Measurements from ENCODE around the gene DRAP1.

The DRAP1 gene

GRCh38 chr11:65941720-65942310 lies 22.6 kb downstream of the DRAP1 start:
- TF ChIP-seq SIN3A (IDR thresholded peaks at IDR 0.05; ENCODE audit: borderline replicate concordance, insufficient read depth, low read length), result no peak
- TF ChIP-seq, protein P1, sequence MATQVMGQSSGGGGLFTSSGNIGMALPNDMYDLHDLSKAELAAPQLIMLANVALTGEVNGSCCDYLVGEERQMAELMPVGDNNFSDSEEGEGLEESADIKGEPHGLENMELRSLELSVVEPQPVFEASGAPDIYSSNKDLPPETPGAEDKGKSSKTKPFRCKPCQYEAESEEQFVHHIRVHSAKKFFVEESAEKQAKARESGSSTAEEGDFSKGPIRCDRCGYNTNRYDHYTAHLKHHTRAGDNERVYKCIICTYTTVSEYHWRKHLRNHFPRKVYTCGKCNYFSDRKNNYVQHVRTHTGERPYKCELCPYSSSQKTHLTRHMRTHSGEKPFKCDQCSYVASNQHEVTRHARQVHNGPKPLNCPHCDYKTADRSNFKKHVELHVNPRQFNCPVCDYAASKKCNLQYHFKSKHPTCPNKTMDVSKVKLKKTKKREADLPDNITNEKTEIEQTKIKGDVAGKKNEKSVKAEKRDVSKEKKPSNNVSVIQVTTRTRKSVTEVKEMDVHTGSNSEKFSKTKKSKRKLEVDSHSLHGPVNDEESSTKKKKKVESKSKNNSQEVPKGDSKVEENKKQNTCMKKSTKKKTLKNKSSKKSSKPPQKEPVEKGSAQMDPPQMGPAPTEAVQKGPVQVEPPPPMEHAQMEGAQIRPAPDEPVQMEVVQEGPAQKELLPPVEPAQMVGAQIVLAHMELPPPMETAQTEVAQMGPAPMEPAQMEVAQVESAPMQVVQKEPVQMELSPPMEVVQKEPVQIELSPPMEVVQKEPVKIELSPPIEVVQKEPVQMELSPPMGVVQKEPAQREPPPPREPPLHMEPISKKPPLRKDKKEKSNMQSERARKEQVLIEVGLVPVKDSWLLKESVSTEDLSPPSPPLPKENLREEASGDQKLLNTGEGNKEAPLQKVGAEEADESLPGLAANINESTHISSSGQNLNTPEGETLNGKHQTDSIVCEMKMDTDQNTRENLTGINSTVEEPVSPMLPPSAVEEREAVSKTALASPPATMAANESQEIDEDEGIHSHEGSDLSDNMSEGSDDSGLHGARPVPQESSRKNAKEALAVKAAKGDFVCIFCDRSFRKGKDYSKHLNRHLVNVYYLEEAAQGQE (IDR thresholded peaks at IDR 0.05; ENCODE audit: insufficient read depth in 1 of 2, low read depth in 2 of 2, low read length in 2 of 2), result no peak
- TF ChIP-seq FOXP2 (optimal IDR thresholded peaks at IDR 0.05; ENCODE audit: borderline replicate concordance, extremely low read depth, extremely low read length, insufficient read depth), result no peak
- no peak for TF ChIP-seq POLR2AphosphoS5 (IDR thresholded peaks at IDR 0.05; ENCODE audit: low read depth, low read length)
- no peak for TF ChIP-seq TAF1 (IDR thresholded peaks at IDR 0.05; ENCODE audit: borderline replicate concordance, insufficient read depth, low read length)

- TF ChIP-seq TAF1 (IDR thresholded peaks at IDR 0.05; ENCODE audit: borderline replicate concordance, insufficient read depth, low read length) (no peak), FOXP2 (optimal IDR thresholded peaks at IDR 0.05; ENCODE audit: borderline replicate concordance, extremely low read depth, extremely low read length, insufficient read depth) (no peak), POLR2AphosphoS5 (IDR thresholded peaks at IDR 0.05; ENCODE audit: low read depth, low read length) (no peak), SIN3A (IDR thresholded peaks at IDR 0.05; ENCODE audit: borderline replicate concordance, insufficient read depth, low read length) (no peak)
- TF ChIP-seq, protein P1 (IDR thresholded peaks at IDR 0.05; ENCODE audit: insufficient read depth in 1 of 2, low read depth in 2 of 2, low read length in 2 of 2), result no peak
Measured at GRCh38 chr11:65942531-65942930, 23.3 kb downstream of the DRAP1 start.

GRCh38 chr11:65944191-65944590 lies 25.0 kb downstream of the DRAP1 start:
- TF ChIP-seq FOXP2 (optimal IDR thresholded peaks at IDR 0.05; ENCODE audit: borderline replicate concordance, extremely low read depth, extremely low read length, insufficient read depth) (no peak), SIN3A (IDR thresholded peaks at IDR 0.05; ENCODE audit: borderline replicate concordance, insufficient read depth, low read length) (no peak), POLR2AphosphoS5 (IDR thresholded peaks at IDR 0.05; ENCODE audit: low read depth, low read length) (no peak), TAF1 (IDR thresholded peaks at IDR 0.05; ENCODE audit: borderline replicate concordance, insufficient read depth, low read length) (no peak)
- TF ChIP-seq, protein P1 (IDR thresholded peaks at IDR 0.05; ENCODE audit: insufficient read depth in 1 of 2, low read depth in 2 of 2, low read length in 2 of 2), result no peak

GRCh38 chr11:65944767-65945166 lies 25.5 kb downstream of the DRAP1 start:
- TF ChIP-seq, protein P1 (IDR thresholded peaks at IDR 0.05; ENCODE audit: insufficient read depth in 1 of 2, low read depth in 2 of 2, low read length in 2 of 2), result no peak
- TF ChIP-seq FOXP2 (optimal IDR thresholded peaks at IDR 0.05; ENCODE audit: borderline replicate concordance, extremely low read depth, extremely low read length, insufficient read depth) (no peak), POLR2AphosphoS5 (IDR thresholded peaks at IDR 0.05; ENCODE audit: low read depth, low read length) (no peak), SIN3A (IDR thresholded peaks at IDR 0.05; ENCODE audit: borderline replicate concordance, insufficient read depth, low read length) (no peak), TAF1 (IDR thresholded peaks at IDR 0.05; ENCODE audit: borderline replicate concordance, insufficient read depth, low read length) (no peak)
